Pons (tissue), 1 donor: Measurements from ENCODE around the gene SERGEF.

Source experiments
- DNase-seq: peaks from one replicate; pipeline ENCODE4 v3.0.0-alpha.2; 2016; ENCODE audit warnings: low spot score

The SERGEF gene

GRCh38 chr11:17951685-17952388 lies 61.0 kb downstream of the SERGEF start:
- no peak for DNase-seq

- no peak for DNase-seq
Observed at GRCh38 chr11:17950644-17951043, 62.2 kb downstream of the SERGEF start.

DNA sequence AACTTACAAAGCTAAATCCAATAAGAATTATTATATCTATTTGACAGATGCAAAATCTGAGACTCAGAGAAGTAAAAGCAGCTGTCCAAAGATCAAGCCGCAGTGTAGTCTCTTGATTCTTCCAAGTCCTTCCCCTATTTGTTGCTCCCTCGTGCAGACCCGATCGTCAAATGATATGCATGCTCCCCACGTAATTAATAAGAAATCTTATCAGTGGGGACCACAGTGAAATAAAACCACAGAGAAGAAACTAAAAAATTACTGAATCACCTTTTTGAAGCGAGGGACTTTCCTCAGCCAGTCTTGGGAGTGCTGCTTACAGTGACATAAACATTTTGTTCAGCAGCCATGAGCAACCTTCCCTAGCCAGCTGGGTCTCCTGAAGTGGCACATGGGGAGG lies 64.6 kb downstream of the SERGEF start:
- DNase-seq = no peak

DNA sequence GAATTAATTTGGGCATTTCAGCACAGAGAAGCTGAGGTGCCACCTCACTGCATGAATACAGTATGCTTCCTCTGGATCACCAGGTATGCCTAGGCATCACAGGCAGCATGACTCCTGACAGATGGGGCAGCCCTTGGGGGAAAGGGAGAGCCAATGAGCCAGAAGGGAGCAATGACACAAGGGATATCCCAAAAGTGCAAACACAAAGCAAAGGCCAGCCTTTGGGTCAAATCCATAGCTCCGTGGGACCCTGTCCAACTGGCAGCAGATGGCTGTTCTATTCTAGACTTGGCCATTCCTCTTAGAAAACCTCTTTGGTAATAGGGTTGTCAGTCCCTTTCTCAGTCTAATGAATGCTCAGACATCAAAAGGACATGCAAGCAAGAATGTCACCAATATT lies 73.3 kb downstream of the SERGEF start:
- peak; percentile 6 for DNase-seq

- DNase-seq = no peak
Observed at GRCh38 chr11:17936790-17937189, 76.1 kb downstream of the SERGEF start.

GRCh38 chr11:17934194-17934593 lies 78.7 kb downstream of the SERGEF start:
- no peak for DNase-seq

DNA sequence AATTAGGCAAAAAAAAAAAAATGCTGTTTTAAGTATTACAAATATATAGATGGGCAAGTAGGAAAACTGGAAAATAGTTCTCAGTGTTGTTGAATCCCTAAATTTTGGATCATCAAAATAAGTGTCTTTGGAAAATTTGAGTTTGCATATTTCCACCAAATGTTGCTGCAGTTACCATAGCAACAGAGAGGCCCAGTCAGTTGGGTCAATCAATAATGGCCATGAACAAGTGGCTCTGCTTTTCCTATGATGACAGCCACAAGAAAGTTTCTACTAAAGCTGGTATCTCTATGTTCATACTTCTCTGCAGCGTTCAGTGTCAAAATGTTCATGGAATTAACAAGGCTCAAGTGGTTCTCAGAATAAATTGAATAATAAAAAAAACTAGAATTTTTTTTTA lies 79.1 kb downstream of the SERGEF start:
- DNase-seq = no peak

DNA sequence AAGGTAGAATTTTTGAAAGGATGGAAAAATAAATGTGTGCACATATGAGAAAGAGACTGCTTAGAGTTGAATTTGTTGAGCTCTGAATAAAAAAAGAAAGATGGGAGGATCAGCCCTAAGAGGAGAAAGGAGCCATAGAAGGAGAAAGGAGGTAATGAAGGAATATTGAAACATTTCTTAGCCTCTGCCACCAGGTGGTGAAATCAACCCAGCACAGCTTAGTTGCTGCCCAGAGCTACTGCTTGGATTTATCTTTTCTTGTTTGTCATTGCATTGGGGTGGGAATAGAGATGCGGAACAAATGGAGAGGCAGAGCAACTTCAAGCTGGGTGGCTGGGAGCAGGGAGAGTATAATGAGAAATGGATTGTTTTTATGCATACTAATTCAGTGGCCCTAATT lies 80.4 kb downstream of the SERGEF start:
- no peak for DNase-seq

DNA sequence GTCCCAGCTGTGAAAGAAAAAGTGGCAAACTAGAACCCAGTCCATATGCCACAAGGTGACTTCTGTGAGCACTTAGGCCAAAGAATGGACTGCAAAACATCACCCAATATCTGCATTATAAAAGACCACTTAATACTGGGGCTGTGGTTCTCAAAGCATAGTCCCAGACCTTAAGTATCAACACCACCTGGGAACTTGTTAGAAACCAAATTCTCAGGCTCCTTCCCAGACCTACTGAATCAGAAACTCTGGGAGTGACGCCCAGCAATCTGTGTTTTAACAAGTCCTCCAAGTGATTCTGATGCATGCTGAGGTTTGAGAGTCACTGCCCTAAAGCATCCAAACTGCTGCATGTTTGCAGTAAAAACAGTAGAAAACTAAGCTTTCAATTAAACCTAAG lies 81.3 kb downstream of the SERGEF start:
- DNase-seq = no peak

GRCh38 chr11:17930544-17931125 lies 82.2 kb downstream of the SERGEF start:
- DNase-seq = no peak

DNA sequence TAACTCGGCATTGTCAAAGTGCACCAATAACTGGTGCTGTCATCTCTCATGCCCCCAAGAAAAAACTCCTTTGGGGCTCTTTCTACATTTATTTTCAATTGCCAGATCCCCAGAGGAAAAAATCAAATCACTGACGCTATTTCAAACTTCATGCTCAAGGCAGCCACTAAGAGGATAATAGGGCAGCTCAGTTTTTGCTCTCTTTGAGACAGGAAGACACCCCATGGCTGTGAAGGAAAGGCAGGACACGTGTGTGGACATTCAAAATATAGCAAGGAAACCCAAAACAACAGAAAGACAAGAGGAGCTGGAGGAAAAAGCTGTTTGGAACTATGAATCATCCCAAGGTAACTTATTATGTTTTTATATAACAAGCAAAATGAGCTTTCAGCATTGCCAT lies 83.7 kb downstream of the SERGEF start:
- no peak for DNase-seq

GRCh38 chr11:17927681-17928343 lies 85.0 kb downstream of the SERGEF start:
- DNase-seq = no peak

DNA sequence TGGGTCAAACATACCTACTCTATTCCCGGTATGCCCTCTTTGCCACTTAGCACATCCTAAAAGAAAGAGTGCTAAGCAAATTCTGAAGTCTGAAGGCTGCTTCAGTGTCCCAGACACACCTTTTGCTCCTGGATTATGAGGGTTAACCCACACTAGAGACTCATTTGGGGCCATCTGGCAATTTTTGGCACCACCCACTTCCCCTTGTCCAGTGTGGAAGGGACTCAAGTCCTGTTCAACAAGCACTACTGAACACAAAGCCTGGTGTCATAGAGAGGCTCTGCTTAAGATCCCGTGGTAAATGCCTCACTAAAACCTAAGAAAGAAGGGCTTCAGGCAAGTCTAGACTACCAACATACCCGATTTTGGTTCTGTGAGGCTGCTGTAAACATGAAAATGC lies 85.8 kb downstream of the SERGEF start:
- DNase-seq = no peak

- no peak for DNase-seq
Observed at GRCh38 chr11:17924713-17925112, 88.1 kb downstream of the SERGEF start.

DNA sequence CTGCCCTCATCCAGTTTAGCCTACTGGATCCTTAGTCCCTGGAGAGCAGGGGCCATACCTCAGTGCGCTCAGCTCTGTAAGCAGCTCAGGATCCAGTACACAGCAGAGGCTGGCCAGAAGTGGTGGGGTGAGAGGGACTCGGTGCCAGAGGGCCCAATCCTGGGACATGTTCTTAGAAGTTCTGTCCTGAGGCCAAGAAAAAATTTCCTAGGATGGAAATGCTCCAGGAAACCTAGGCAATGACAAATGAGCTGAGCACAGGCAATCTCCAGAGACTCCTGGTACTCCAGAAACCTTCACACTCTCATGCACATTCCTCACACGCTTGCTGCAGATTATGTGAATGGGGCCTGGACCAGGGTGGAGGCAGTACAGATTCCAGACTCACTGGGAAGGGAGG lies 89.6 kb downstream of the SERGEF start:
- DNase-seq = peak; percentile 28

DNA sequence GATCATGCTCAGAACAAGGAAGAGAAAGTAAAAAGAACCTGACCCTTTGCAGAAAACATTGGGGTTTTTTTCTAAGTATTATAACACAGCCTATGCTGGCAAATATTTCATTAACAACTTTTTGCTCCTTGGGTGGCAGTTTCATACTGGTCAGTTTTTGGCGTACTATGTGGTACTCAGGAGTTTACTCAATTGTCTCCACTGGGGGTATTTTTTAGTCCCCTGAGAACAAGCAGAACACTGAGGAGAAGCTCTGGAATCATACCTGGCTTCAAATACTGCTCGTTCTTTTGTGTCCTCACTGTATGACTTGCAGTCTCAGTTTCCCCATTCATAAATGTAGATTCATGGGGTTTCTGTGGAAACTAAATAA lies 90.4 kb downstream of the SERGEF start:
- no peak for DNase-seq

DNA sequence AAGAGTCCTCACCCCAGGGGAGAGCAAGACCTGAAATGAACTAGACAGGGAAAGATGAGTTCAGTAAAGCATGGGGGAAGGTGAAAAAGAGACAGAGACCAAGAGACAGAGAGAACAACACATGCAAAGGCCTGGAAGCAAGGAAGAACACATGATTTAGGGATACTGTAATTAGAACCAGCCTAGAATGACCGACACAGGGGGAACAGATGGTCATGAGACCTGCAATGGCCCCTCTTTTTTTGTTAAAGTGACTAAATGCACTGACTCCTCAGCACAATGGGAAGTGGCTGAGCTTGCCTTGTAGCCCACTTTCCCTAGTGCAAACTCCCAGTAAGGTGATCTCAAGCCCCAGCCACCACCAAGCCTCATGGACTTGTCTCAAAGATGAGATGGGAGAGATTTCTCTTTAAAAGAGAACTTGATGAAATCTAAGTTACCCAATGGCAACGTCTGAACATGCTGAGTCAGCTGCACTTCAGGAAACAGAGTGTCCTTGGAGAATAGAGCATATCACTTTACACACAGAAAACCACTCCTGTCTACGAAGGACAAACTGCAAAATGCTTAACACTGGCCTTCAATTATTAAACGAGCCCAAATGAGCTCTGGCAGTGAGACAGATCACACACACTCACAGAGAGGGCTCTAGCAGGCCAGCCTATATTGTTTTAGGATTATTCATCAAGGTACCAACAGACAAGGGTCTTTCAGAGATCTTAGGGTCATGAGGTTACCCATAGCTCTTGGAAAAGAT lies 91.0 kb downstream of the SERGEF start:
- peak; percentile 35 for DNase-seq

- DNase-seq = no peak
Observed at GRCh38 chr11:17918049-17918605, 94.7 kb downstream of the SERGEF start.

DNA sequence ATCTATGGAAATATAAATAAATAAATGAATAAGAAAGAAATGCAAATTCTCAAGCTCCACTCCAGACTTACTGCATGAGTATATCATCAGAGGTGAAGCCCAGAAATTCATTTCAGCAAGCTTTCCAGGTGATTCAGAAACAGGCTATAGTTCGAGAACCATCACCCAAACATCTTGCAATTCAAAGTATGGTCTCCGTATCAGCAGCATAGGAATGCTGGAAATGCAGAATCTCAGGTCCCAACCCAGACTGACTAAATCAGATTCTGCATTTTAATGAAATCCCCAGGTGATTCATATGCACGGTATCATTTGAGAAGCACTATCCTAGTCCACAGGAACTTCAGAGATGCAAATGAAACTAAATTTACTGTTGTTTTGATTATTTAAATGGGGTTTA lies 95.3 kb downstream of the SERGEF start:
- DNase-seq = no peak

- no peak for DNase-seq
Observed at GRCh38 chr11:17915500-17916143, 97.2 kb downstream of the SERGEF start.

GRCh38 chr11:17914957-17915356 lies 97.9 kb downstream of the SERGEF start:
- no peak for DNase-seq

- no peak for DNase-seq
Observed at GRCh38 chr11:17907046-17907445, 105.8 kb downstream of the SERGEF start.
